Right atrium auricular region (tissue), 2 donors: ENCODE measurements around the gene ATXN1. TPM values are rescaled to one million over a fixed set of nuclear protein-coding genes. Genes with fewer than 3 reads are reported as not detected.

Experiments
- DNase-seq: peaks from one replicate; pipeline ENCODE4 v3.0.0-alpha.2; 2019; ENCODE audit warnings: low spot score
- H3K27ac ChIP-seq, 2 donors: fragments of 200-600 bp; sonication (generic); 1 replicate in 1 of 2; 2 replicates in 1 of 2; pipeline ENCODE4 v1.5.1; 2016 to 2019
- H3K27me3 ChIP-seq, 2 donors: fragments of 200-600 bp; sonication (generic); one replicate each; pipeline versions ENCODE4 v1.5.1 to v1.6.0; 2017 to 2019
- H3K36me3 ChIP-seq: fragments of 200-600 bp; sonication (generic); one replicate; pipeline ENCODE4 v1.5.1; 2016
- H3K4me1 ChIP-seq, 2 donors: fragments of 200-600 bp; sonication (generic); one replicate each; pipeline versions ENCODE4 v1.5.1 to v1.6.0; 2017 to 2019
- H3K4me3 ChIP-seq, 2 donors: fragments of 200-600 bp; sonication (generic); 1 replicate in 1 of 2; 2 replicates in 1 of 2; pipeline ENCODE4 v1.5.1; 2017 to 2019; ENCODE audit warnings: mild to moderate bottlenecking in 1 of 2, moderate library complexity in 1 of 2
- H3K9me3 ChIP-seq, 2 donors: fragments of 200-600 bp; sonication (generic); one replicate each; pipeline ENCODE4 v1.5.1; 2019
- CTCF ChIP-seq, 2 donors: fragments of 200-600 bp; sonication (generic); IDR thresholded peaks; one replicate each; pipeline ENCODE4 v1.5.1; 2019; ENCODE audit warnings: antibody characterized with exemption in 2 of 2
- total RNA-seq, 2 donors: library from RNA; depleted of rRNA; stranded (reverse); fragments of >200 nt; gene quantifications; one replicate each; pipeline ENCODE4 v1.1.0, GENCODE V29; 2016

The ATXN1 gene
- total RNA-seq, 2 donors from 2014 or later = 41.8 to 62.0 TPM

DNA sequence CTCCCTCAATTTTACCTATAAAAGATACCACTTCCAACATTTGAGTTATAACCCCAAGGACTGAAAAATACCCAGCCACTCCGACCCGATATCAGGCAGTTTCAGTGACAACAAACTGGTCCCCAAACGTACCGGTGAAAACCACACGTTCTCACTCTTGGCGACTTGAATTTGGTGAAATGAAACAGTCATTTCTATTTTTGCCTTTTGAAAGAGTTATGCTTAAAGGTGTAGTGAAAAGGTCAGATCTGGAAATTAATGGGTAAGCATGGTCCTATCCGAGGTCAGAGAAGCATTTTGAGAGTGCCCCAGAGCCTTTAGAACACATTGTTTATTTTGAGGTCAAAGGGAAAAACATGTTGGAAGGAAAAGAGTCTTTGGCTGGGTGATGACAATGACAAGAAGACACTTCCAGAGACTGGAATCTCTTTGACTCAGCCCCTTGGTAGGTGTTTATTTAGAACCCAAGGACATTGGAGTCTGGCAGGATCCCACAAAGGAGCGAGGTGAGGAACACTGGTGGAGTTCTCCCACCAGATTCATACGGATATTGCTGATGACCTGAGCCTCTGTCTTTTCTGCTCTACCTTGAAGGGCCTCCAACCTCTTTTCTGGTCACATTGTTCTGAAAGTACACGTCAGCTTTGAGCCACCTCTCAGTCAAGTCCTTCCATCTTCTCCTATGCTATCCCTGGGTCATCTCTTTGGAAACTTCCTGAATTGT lies 287.9 kb downstream of the ATXN1 start:
- TF ChIP-seq CTCF (IDR thresholded peaks at IDR 0.05) = no peak
- no peaks in the 10 kb centered on the region for H3K9me3 ChIP-seq
- H3K4me1 ChIP-seq = peaks cover 0 to 22% of the 10 kb centered on the region in 2 donors
- H3K36me3 ChIP-seq = no peaks in the 10 kb centered on the region
- H3K27ac ChIP-seq = no peak overlapping the region
- H3K27me3 ChIP-seq = no peaks in the 10 kb centered on the region
- H3K4me3 ChIP-seq = no peak overlapping the region
- no peak for DNase-seq

GRCh38 chr6:16472349-16473069 lies 288.8 kb downstream of the ATXN1 start:
- no peak for DNase-seq
- H3K4me1 ChIP-seq = peaks cover 0 to 13% of the 10 kb centered on the region in 2 donors
- no peak overlapping the region for H3K4me3 ChIP-seq
- H3K9me3 ChIP-seq = no peaks in the 10 kb centered on the region
- H3K36me3 ChIP-seq = no peaks in the 10 kb centered on the region
- H3K27ac ChIP-seq = no peak overlapping the region
- no peak for TF ChIP-seq CTCF (IDR thresholded peaks at IDR 0.05)
- H3K27me3 ChIP-seq = no peaks in the 10 kb centered on the region

DNA sequence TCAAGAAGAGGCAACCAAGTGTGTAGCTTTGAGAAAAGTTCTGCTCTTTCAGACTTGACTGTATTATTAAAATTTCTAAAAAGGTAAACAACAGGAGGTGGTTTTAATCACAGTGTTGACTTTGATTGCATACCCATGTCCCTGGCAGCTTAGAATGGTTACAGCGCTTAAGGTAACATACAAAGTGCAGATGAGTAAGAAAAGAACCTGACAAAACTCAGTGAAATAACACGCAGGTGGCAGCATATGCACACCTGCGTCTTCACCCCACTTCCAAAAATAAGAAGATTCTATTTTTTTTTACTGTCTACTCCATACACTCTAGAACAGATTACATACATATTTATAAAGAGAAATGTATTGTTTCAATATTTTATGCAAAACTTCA lies 289.4 kb downstream of the ATXN1 start:
- no peak for TF ChIP-seq CTCF (IDR thresholded peaks at IDR 0.05)
- Histone ChIP-seq H3K27ac (no peak overlapping the region), H3K4me1 (peaks cover 0 to 8% of the 10 kb centered on the region in 2 donors), H3K4me3 (no peak overlapping the region), H3K27me3 (no peaks in the 10 kb centered on the region), H3K9me3 (no peaks in the 10 kb centered on the region), H3K36me3 (no peaks in the 10 kb centered on the region)
- no peak for DNase-seq

DNA sequence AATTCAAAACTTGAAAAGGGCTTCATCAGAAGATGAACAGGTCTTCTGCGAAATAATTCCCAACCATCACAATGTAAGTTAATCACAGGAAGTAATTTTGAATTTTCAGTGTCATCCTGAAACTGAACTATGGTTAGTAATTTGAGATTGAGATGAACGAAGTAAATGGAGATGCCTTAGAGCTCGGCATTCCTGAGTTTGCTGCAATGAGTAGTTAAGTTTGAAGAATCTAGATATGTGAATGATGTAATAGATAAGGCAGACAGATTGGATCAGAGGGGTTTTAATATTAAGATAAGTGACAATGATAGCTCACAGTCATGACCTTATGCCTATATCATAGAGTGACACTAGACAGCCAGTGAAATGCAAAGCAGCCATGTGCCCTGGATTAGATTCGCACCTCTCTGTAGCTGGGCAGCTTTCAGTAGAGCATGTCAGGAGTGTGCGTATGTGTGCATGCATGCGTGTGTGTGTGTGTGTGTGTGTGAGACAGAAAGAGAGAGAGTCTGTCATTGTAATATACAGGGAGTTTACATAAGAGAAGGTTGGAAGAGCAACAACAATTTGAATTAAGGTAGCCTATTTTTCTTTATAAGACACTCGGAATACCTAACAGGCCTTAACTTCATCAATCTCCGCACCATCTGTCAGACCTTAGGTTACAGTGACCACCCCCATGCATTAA lies 289.9 kb downstream of the ATXN1 start:
- Histone ChIP-seq H3K4me1 (peaks cover 0 to 8% of the 10 kb centered on the region in 2 donors), H3K36me3 (no peaks in the 10 kb centered on the region), H3K4me3 (no peak overlapping the region), H3K27me3 (no peaks in the 10 kb centered on the region), H3K27ac (no peak overlapping the region), H3K9me3 (no peaks in the 10 kb centered on the region)
- DNase-seq = no peak
- no peak for TF ChIP-seq CTCF (IDR thresholded peaks at IDR 0.05)

GRCh38 chr6:16470502-16471221 lies 290.6 kb downstream of the ATXN1 start:
- Histone ChIP-seq H3K27ac (no peak overlapping the region), H3K9me3 (no peaks in the 10 kb centered on the region), H3K4me3 (no peak overlapping the region), H3K27me3 (no peaks in the 10 kb centered on the region), H3K4me1 (peaks cover 0 to 8% of the 10 kb centered on the region in 2 donors), H3K36me3 (no peaks in the 10 kb centered on the region)
- no peak for TF ChIP-seq CTCF (IDR thresholded peaks at IDR 0.05)
- DNase-seq = no peak
